Retinal pigment epithelial cell (primary cell): ENCODE measurements around the gene NSMCE3.
A peak's percentile ranks its signal among the peaks of the same experiment; 100 is the strongest.

Source experiments
- DNase-seq: peaks from one replicate; pipeline ENCODE4 v3.0.0-alpha.2; 2010; ENCODE audit warnings: low read depth
- H3K4me3 ChIP-seq: 2 replicates; pipeline ENCODE4 v1.5.1; 2011; ENCODE audit warnings: mild to moderate bottlenecking, low read length, control low read depth, moderate library complexity
- TF ChIP-seq, protein P1 (sequence below): conservative IDR thresholded peaks from 2 replicates; pipeline ENCODE4 v1.5.1; 2011; ENCODE audit warnings: low read depth, low read length, control low read depth, inconsistent platforms

Gene NSMCE3

DNA sequence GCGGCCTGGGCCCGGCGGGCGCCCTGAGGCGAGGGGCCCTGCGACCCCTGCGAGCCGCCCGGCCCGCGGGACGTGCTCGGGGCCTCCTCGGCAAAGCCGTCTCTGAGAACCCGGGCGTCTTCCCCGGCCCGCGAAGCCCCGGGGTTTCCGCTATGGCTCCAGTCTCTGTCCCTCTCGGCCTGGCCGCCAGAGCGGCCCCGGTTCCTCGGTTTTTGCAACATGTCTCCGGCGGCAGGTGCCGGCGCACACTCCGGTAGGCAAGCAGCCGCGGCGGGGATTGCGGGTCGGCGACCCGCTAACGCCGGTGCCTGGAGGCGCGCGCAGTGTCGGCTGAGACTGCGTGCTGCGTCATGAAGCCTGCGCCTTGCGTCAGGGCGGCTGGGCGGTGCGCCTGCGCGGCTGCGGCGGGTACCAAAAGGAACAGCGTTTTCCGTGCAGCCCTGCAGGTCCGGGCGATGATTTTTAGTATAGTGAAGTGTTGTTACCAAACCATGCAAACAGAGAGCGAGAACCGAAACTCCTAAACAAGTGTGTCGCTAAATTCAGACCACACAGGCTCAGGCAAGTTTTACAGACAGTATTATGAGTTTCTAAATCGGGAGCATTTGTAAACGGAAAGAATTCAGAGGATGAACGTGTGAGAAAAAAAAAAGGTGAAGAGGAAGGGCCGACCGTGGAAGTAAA lies at the start of gene NSMCE3:
Gene NSMCE3 (minus strand): TSS at position 338 of the 684 bp plus-strand sequence. CDS start 117 bp downstream, at position 221.
- peak within 1 kb of the TSS; percentile 91 for H3K4me3 ChIP-seq
- TF ChIP-seq, protein P1, sequence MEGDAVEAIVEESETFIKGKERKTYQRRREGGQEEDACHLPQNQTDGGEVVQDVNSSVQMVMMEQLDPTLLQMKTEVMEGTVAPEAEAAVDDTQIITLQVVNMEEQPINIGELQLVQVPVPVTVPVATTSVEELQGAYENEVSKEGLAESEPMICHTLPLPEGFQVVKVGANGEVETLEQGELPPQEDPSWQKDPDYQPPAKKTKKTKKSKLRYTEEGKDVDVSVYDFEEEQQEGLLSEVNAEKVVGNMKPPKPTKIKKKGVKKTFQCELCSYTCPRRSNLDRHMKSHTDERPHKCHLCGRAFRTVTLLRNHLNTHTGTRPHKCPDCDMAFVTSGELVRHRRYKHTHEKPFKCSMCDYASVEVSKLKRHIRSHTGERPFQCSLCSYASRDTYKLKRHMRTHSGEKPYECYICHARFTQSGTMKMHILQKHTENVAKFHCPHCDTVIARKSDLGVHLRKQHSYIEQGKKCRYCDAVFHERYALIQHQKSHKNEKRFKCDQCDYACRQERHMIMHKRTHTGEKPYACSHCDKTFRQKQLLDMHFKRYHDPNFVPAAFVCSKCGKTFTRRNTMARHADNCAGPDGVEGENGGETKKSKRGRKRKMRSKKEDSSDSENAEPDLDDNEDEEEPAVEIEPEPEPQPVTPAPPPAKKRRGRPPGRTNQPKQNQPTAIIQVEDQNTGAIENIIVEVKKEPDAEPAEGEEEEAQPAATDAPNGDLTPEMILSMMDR: no peak
- DNase-seq: peak; percentile 66

DNA sequence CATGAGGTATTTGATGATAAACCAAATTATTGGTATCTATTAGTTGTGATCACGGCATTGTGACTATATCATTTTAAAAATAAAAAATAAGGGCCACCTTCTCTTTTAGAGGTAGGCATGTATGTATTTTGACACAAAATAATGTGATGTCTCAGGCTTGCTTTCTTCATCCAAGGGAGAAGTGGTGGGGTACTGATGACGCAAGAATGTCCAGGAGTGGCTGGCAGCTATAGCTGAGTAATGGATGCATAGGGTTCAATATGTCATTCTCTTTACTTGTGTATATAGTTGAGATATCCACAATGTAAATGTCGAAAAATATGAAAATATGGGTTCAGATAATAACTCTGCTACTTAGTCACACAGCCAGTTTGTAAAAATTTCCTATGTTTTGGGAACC lies 46.8 kb upstream of the NSMCE3 start:
- no peak for DNase-seq
- TF ChIP-seq, protein P1: no peak
- H3K4me3 ChIP-seq: no peak overlapping the region

DNA sequence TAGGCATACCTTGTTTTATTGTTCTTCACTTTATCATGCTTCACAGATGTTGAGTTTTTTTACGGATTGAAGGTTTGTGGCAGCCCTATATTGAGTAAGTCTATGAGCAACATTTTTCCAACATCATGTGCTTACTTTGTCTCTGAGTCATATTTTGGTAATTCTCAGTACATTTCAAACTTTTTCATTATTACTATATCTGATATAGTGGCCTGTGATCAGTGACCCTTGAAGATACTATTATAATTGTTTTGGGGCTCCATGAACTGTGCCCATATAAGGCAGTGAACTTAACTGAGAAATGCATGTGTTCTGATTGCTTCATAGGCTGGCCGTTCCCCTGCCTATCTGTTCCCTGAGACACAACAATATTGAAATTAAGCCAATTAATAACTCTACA lies 42.8 kb upstream of the NSMCE3 start:
- H3K4me3 ChIP-seq: no peak overlapping the region
- TF ChIP-seq, protein P1: no peak
- DNase-seq: peak; percentile 93

DNA sequence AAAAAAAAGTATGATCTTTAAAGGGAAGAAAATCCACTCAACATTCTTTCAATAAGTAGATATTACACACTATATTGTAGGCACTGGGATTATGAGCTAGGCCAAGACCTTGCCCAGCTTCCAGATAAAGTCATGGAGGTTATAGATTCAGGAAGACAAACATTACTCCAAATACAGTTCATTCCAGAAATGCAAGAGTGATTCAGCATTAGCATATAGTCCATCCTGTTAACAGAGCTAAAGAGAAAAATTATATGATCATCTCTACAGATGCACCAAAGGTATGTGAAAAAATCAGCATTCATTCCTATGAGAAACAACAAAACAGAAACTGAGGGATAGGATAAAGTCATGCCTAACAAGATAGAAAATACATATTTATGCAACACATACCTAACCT lies 42.1 kb upstream of the NSMCE3 start:
- TF ChIP-seq, protein P1: no peak
- H3K4me3 ChIP-seq: no peak overlapping the region
- DNase-seq: no peak

DNA sequence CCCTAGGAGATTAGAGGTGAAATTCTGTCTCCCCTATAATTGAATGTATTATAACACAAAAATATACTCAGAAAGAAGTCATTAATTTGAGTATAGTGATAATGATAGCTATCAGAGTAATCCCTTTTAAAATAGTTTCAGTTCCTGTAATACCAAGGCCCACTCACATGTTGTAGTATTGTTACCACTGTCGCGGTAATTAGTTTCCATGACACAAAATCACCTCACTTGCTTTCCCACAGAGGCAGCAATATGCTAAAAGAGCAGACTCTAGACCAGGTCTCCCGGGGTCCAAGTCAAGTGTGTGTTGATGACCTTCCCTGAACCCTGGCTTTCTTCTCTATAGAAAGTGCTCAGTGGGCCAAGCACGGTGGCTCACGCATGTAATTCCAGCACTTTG lies 39.5 kb upstream of the NSMCE3 start:
- no peak for DNase-seq
- H3K4me3 ChIP-seq: no peak overlapping the region
- TF ChIP-seq, protein P1: no peak

DNA sequence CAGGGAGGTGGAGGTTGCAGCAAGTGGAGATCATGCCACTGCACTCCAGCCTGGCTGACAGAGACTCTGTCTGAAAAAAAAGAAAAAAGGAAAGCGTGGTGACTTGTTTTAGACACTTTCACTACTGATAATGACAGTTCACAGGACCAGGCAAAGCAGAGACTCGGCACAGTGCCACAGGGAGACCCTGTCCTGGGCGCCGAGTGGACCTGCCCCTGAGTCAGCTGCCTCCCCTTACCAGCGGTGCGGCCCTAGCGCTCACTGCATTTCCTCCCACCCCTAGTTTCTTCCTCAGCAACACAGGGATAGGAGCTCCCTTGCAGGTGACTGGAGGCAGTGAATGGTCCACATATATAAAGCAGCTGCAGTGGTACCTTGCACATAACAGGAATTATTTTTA lies 38.7 kb upstream of the NSMCE3 start:
- H3K4me3 ChIP-seq: no peak overlapping the region
- DNase-seq: no peak
- TF ChIP-seq, protein P1: no peak

DNA sequence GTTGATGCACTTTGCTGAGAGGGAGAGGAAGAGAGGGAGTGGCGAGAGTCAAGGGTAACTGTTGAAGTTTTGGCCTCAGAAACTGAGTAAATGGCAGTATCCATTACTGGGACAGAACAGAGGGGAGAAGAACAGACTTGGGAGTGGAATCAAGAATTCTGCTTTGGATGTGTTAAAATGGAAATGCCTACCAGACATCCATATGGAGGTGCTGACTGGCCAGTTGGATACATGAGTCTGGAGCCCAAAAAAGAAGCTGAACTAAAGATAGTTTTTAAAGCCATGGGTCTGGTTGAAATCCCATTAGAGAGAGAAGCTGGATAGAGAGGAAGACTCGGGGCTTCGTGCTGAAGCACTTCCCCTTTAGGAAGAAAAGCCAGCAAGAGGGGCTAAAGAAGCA lies 35.9 kb upstream of the NSMCE3 start:
- H3K4me3 ChIP-seq: no peak overlapping the region
- TF ChIP-seq, protein P1: no peak
- DNase-seq: no peak
